ENCODE data around the gene MMP28.

Gene MMP28

DNA sequence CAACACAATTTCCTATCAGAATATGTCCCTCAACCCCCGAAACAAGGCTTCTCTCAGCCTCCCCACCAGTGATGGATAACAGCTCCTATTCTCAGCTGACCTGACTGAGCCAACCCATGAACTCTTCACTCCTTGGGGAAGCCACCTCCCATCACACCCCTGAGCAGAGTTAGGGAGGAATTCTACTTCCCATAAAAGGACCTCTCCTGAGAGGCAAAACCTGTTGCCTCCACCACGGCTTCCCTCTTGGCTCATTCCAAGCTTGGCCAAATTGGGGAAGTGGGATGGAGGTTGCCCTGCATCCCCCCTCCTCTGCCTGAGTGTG lies 69.7 kb downstream of the MMP28 start:
- Histone ChIP-seq H3K79me2 (ENCODE audit: low read length) (no peaks in the 10 kb centered on the region), H3K27ac (ENCODE audit: low read length) (no peak overlapping the region), H3K4me1 (ENCODE audit: low read length) (peaks cover 18% of the 10 kb centered on the region), H3K4me2 (ENCODE audit: low read depth, low read length) (no peak overlapping the region), H3K9me3 (replicated peaks; ENCODE audit: insufficient read depth, low read length) (no peaks in the 10 kb centered on the region), H3F3A (ENCODE audit: insufficient read depth, low read length) (no peaks in the 10 kb centered on the region), H3K27me3 (replicated peaks; ENCODE audit: insufficient read depth, low read length) (no peaks in the 10 kb centered on the region), H3K4me3 (ENCODE audit: low read length) (no peak overlapping the region), H3K9ac (ENCODE audit: low read length) (no peak overlapping the region), H2AFZ (ENCODE audit: low read length) (no peak overlapping the region), H3K9me2 (replicated peaks; ENCODE audit: insufficient read depth, low read length) (no peaks in the 10 kb centered on the region), H3K36me3 (replicated peaks; ENCODE audit: insufficient read depth, low read length) (no peaks in the 10 kb centered on the region), H4K20me1 (ENCODE audit: insufficient read depth, low read length) (no peaks in the 10 kb centered on the region)
- no peak for DNase-seq
- no peak for TF ChIP-seq EZH2 (optimal IDR thresholded peaks at IDR 0.05; ENCODE audit: low read depth, low read length)
- no peak for TF ChIP-seq EZH2phosphoT487 (IDR thresholded peaks at IDR 0.05; ENCODE audit: low read length)
- TF ChIP-seq CTCF (IDR thresholded peaks at IDR 0.05; ENCODE audit: low read length) = no peak

GRCh38 chr17:35725058-35725457 lies 70.4 kb downstream of the MMP28 start:
- no peak overlapping the region for H3K27ac ChIP-seq (ENCODE audit: low read length)

GRCh38 chr17:35723735-35724134 lies 71.7 kb downstream of the MMP28 start:
- H3K9me2 ChIP-seq (replicated peaks; ENCODE audit: insufficient read depth, low read length) = no peaks in the 10 kb centered on the region
- no peak overlapping the region for H3K4me2 ChIP-seq (ENCODE audit: low read depth, low read length)
- H3K4me3 ChIP-seq (ENCODE audit: low read length) = no peak overlapping the region
- no peaks in the 10 kb centered on the region for H3K9me3 ChIP-seq (replicated peaks; ENCODE audit: insufficient read depth, low read length)
- no peak for TF ChIP-seq CTCF (IDR thresholded peaks at IDR 0.05; ENCODE audit: low read length)
- no peak for TF ChIP-seq EZH2 (optimal IDR thresholded peaks at IDR 0.05; ENCODE audit: low read depth, low read length)
- TF ChIP-seq EZH2phosphoT487 (IDR thresholded peaks at IDR 0.05; ENCODE audit: low read length) = no peak
- H2AFZ ChIP-seq (ENCODE audit: low read length) = no peak overlapping the region
- H3K27ac ChIP-seq (ENCODE audit: low read length) = no peak overlapping the region
- no peaks in the 10 kb centered on the region for H3F3A ChIP-seq (ENCODE audit: insufficient read depth, low read length)
- H3K27me3 ChIP-seq (replicated peaks; ENCODE audit: insufficient read depth, low read length) = no peaks in the 10 kb centered on the region
- DNase-seq = no peak
- H3K4me1 ChIP-seq (ENCODE audit: low read length) = peaks cover 18% of the 10 kb centered on the region
- H4K20me1 ChIP-seq (ENCODE audit: insufficient read depth, low read length) = no peaks in the 10 kb centered on the region
- no peaks in the 10 kb centered on the region for H3K36me3 ChIP-seq (replicated peaks; ENCODE audit: insufficient read depth, low read length)
- H3K9ac ChIP-seq (ENCODE audit: low read length) = no peak overlapping the region
- no peaks in the 10 kb centered on the region for H3K79me2 ChIP-seq (ENCODE audit: low read length)

More at GRCh38 chr17:35725058-35725457, 70.4 kb downstream of the MMP28 start:
- Histone ChIP-seq H3F3A (ENCODE audit: insufficient read depth, low read length) (no peaks in the 10 kb centered on the region), H3K4me1 (ENCODE audit: low read length) (peaks cover 18% of the 10 kb centered on the region), H3K4me2 (ENCODE audit: low read depth, low read length) (no peak overlapping the region), H3K79me2 (ENCODE audit: low read length) (no peaks in the 10 kb centered on the region), H3K36me3 (replicated peaks; ENCODE audit: insufficient read depth, low read length) (no peaks in the 10 kb centered on the region), H4K20me1 (ENCODE audit: insufficient read depth, low read length) (no peaks in the 10 kb centered on the region), H2AFZ (ENCODE audit: low read length) (no peak overlapping the region), H3K9me2 (replicated peaks; ENCODE audit: insufficient read depth, low read length) (no peaks in the 10 kb centered on the region), H3K27me3 (replicated peaks; ENCODE audit: insufficient read depth, low read length) (no peaks in the 10 kb centered on the region), H3K4me3 (ENCODE audit: low read length) (no peak overlapping the region), H3K9ac (ENCODE audit: low read length) (no peak overlapping the region), H3K9me3 (replicated peaks; ENCODE audit: insufficient read depth, low read length) (no peaks in the 10 kb centered on the region)
- no peak for DNase-seq
- TF ChIP-seq EZH2 (optimal IDR thresholded peaks at IDR 0.05; ENCODE audit: low read depth, low read length) (no peak), EZH2phosphoT487 (IDR thresholded peaks at IDR 0.05; ENCODE audit: low read length) (no peak), CTCF (IDR thresholded peaks at IDR 0.05; ENCODE audit: low read length) (no peak)
